K562 (cell line): ENCODE results near the gene MDM1. TPM values are rescaled to one million over a fixed set of nuclear protein-coding genes. Genes with fewer than 3 reads are reported as not detected.

ENCODE experiments used
- ARID1B ChIP-seq: fragments of 450-650 bp; IDR thresholded peaks from 2 replicates; pipeline ENCODE4 v1.6.1; 2016; ENCODE audit warnings: antibody characterized with exemption, mild to moderate bottlenecking, inconsistent platforms
- ARID2 ChIP-seq: fragments of 450-650 bp; IDR thresholded peaks from 2 replicates; pipeline ENCODE4 v1.6.1; 2017; ENCODE audit warnings: antibody characterized with exemption, mild to moderate bottlenecking
- BCLAF1 ChIP-seq, 2 experiments: fragments of 450-650 bp in 1 of 2; IDR thresholded peaks; 2 replicates each; pipeline ENCODE4 v1.6.1; 2011 to 2017; ENCODE audit warnings: low read depth in 2 of 2, antibody characterized with exemption in 1 of 2, borderline replicate concordance in 1 of 2, low read length in 1 of 2, mild to moderate bottlenecking in 1 of 2, mixed read lengths in 1 of 2; ENCODE audit not compliant: control insufficient read depth in 1 of 2
- MEF2A ChIP-seq: IDR thresholded peaks from 2 replicates; pipeline ENCODE4 v1.6.1; 2011; ENCODE audit warnings: low read depth, mild to moderate bottlenecking, low read length, moderate library complexity; ENCODE audit not compliant: control insufficient read depth
- PCBP1 ChIP-seq: fragments of 200-400 bp; formaldehyde crosslinking; IDR thresholded peaks from 2 replicates; pipeline ENCODE4 v1.6.1; 2018; ENCODE audit warnings: mild to moderate bottlenecking, low read depth, low read length; ENCODE audit not compliant: poor library complexity, severe bottlenecking
- PHTF2 ChIP-seq: fragments of 250-450 bp; sonication (Bioruptor Pico); IDR thresholded peaks from 2 replicates; pipeline ENCODE4 v1.5.0; 2021; ENCODE audit warnings: mild to moderate bottlenecking
- PTBP1 ChIP-seq: fragments of 200-400 bp; formaldehyde crosslinking; IDR thresholded peaks from 2 replicates; pipeline ENCODE4 v1.6.1; 2017; ENCODE audit warnings: low read depth, low read length
- RCOR1 ChIP-seq, 2 experiments: IDR thresholded peaks; 2 replicates each; pipeline ENCODE4 v1.6.1; 2012; ENCODE audit warnings: low read depth in 2 of 2, low read length in 2 of 2, borderline replicate concordance in 1 of 2, improper control_type of control experiment in 1 of 2
- SIX5 ChIP-seq, 2 experiments: IDR thresholded peaks; 2 replicates each; pipeline ENCODE4 v1.6.1; 2011; ENCODE audit warnings: low read length in 2 of 2, borderline replicate concordance in 1 of 2, low read depth in 1 of 2, mild to moderate bottlenecking in 1 of 2, moderate library complexity in 1 of 2; ENCODE audit not compliant: insufficient read depth in 1 of 2
- SP2 ChIP-seq: IDR thresholded peaks from 2 replicates; pipeline ENCODE4 v1.6.1; 2011; ENCODE audit warnings: mild to moderate bottlenecking, low read depth, low read length, moderate library complexity; ENCODE audit not compliant: poor library complexity, severe bottlenecking; ENCODE audit errors: extremely low read depth
- TGIF2 ChIP-seq: sonication (generic); formaldehyde crosslinking; IDR thresholded peaks from 2 replicates; pipeline ENCODE4 v1.8.1; 2022; ENCODE audit warnings: mild to moderate bottlenecking, missing genetic modification reagents, moderate library complexity
- XRCC3 ChIP-seq: fragments of 450-650 bp; IDR thresholded peaks from 2 replicates; pipeline ENCODE4 v1.6.1; 2017; ENCODE audit warnings: mild to moderate bottlenecking, moderate library complexity
- ZBTB8A ChIP-seq: fragments of 450-650 bp; IDR thresholded peaks from 2 replicates; pipeline ENCODE4 v1.6.1; 2018; ENCODE audit warnings: mild to moderate bottlenecking, moderate library complexity; ENCODE audit not compliant: partially characterized antibody
- ZKSCAN3 ChIP-seq: fragments of 250-450 bp; sonication (Bioruptor Pico); IDR thresholded peaks from 2 replicates; pipeline ENCODE4 v1.4.0; 2020
- ZNF408 ChIP-seq: fragments of 250-450 bp; sonication (Bioruptor Pico); IDR thresholded peaks from 2 replicates; pipeline ENCODE4 v1.4.0; 2020; ENCODE audit warnings: low read depth, mild to moderate bottlenecking, moderate library complexity
- polyA plus RNA-seq, 8 experiments: library from polyadenylated mRNA; depleted of rRNA in 4 of 8; stranded (reverse) in 5 of 8; unstranded in 3 of 8; fragments of >200 nt; fragmentation: Nextera tagmentation in 2 of 8; fragmentation: Illumina TruSeq in 1 of 8; extraction: Ambion mirVana in 2 of 8; extraction: Trizol in 1 of 8; gene quantifications; 2 replicates each; pipeline versions ENCODE4 v1.2.1 to v1.2.3, GENCODE V29; 2011 to 2014; ENCODE audit warnings: inconsistent platforms in 1 of 8, missing spikeins in 1 of 8
- total RNA-seq, 7 experiments: library from RNA; depleted of rRNA in 6 of 7; stranded (reverse); fragments of >200 nt in 6 of 7; fragmentation: Illumina TruSeq in 2 of 7; extraction: Trizol in 2 of 7; gene quantifications; 2 replicates each; pipeline versions ENCODE4 v1.2.1 to v1.2.3, GENCODE V29; 2011 to 2021; ENCODE audit warnings: low replicate concordance in 1 of 7
- TF ChIP-seq, protein P1 (sequence below): fragments of 450-650 bp; IDR thresholded peaks from 2 replicates; pipeline ENCODE4 v1.6.1; 2016; ENCODE audit warnings: antibody characterized with exemption
- TF ChIP-seq, protein P2 (sequence below): IDR thresholded peaks from 2 replicates; pipeline ENCODE4 v1.6.1; 2014; ENCODE audit warnings: antibody characterized with exemption
- TF ChIP-seq, protein P3 (sequence below): fragments of 250-450 bp; sonication (Bioruptor Pico); IDR thresholded peaks from 2 replicates; pipeline ENCODE4 v1.4.0; 2020

Gene MDM1
- total and polyA plus RNA-seq, 9 of the 15 experiments (the other 6 are each of a cell fraction or from before 2014, with no cell fraction given) = 7.5 to 16.8 (median 13.1) TPM

- no peak for TF ChIP-seq TGIF2 (CRISPR knock-in tag)
- no peak for TF ChIP-seq PCBP1
- TF ChIP-seq ZKSCAN3 = no peak
- TF ChIP-seq RCOR1 (IDR thresholded peaks at IDR 0.05; ENCODE audit: borderline replicate concordance in 1 of 2, low read depth in 2 of 2, low read length in 2 of 2) = peak; percentile 75 to 96; a peak in 3 of 4 replicates
- no peak for TF ChIP-seq PTBP1
- TF ChIP-seq ARID2 = no peak
- no peak for TF ChIP-seq XRCC3
- no peak for TF ChIP-seq SP2
- no peak for TF ChIP-seq SIX5 (IDR thresholded peaks at IDR 0.05; ENCODE audit: borderline replicate concordance in 1 of 2, insufficient read depth in 1 of 2, low read depth in 1 of 2, low read length in 2 of 2)
- TF ChIP-seq, protein P1, sequence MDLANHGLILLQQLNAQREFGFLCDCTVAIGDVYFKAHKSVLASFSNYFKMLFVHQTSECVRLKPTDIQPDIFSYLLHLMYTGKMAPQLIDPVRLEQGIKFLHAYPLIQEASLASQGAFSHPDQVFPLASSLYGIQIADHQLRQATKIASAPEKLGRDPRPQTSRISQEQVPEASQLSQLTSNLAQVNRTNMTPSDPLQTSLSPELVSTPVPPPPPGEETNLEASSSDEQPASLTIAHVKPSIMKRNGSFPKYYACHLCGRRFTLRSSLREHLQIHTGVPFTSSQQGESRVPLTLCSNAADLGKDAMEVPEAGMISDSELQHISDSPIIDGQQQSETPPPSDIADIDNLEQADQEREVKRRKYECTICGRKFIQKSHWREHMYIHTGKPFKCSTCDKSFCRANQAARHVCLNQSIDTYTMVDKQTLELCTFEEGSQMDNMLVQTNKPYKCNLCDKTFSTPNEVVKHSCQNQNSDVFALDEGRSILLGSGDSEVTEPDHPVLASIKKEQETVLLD = no peak
- TF ChIP-seq, protein P2, sequence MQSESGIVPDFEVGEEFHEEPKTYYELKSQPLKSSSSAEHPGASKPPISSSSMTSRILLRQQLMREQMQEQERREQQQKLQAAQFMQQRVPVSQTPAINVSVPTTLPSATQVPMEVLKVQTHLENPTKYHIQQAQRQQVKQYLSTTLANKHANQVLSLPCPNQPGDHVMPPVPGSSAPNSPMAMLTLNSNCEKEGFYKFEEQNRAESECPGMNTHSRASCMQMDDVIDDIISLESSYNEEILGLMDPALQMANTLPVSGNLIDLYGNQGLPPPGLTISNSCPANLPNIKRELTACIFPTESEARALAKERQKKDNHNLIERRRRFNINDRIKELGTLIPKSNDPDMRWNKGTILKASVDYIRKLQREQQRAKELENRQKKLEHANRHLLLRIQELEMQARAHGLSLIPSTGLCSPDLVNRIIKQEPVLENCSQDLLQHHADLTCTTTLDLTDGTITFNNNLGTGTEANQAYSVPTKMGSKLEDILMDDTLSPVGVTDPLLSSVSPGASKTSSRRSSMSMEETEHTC = no peak
- TF ChIP-seq ARID1B = no peak
- TF ChIP-seq MEF2A = no peak
- no peak for TF ChIP-seq ZNF408 (CRISPR knock-in tag)
- TF ChIP-seq BCLAF1 (IDR thresholded peaks at IDR 0.05; ENCODE audit: borderline replicate concordance in 1 of 2, control insufficient read depth in 1 of 2, low read depth in 2 of 2, low read length in 1 of 2) = no peak
- TF ChIP-seq, protein P3, sequence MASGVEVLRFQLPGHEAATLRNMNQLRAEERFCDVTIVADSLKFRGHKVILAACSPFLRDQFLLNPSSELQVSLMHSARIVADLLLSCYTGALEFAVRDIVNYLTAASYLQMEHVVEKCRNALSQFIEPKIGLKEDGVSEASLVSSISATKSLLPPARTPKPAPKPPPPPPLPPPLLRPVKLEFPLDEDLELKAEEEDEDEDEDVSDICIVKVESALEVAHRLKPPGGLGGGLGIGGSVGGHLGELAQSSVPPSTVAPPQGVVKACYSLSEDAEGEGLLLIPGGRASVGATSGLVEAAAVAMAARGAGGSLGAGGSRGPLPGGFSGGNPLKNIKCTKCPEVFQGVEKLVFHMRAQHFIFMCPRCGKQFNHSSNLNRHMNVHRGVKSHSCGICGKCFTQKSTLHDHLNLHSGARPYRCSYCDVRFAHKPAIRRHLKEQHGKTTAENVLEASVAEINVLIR (CRISPR knock-in tag) = peak; percentile 29; the same call in 1 of the 2 replicates
- TF ChIP-seq PHTF2 (CRISPR knock-in tag) = no peak
- no peak for TF ChIP-seq ZBTB8A
These were observed 26.6 kb upstream of the MDM1 start (continued) for GRCh38 chr12:68358532-68359485.
